ENCODE data around the gene NIM1K. TPM values are rescaled to one million over a fixed set of nuclear protein-coding genes. Genes with fewer than 3 reads are reported as not detected.

Gene NIM1K
- total and polyA plus RNA-seq, 2 donors (not counting 3 experiments of a cell fraction or from before 2014, with no cell fraction given): 0.04 to 0.49 TPM

DNA sequence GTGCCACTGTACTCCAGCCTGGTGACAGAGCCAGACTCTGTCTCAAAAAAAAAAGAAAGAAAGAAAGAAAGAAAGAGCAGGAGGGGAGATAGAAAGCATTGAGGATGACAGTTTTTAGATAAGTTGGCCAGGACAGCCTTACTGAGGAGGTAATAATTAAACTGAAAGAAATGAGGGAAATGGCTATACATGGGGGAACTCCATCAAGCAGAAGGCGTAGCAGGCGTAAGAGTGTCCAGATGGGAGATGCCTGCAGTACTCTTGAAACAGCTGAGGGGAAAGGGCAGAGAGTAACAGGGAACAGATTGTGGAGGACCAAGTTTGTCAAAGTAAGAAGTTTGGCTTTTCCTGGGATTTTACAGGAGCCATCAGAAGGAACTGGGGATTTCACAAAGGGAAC, 63.7 kb downstream of the NIM1K start:
- H4K20me1 ChIP-seq (replicated peaks; ENCODE audit: control insufficient read depth, extremely low read depth, insufficient read depth, low read length): no peaks in the 10 kb centered on the region
- TF ChIP-seq GATA2 (IDR thresholded peaks at IDR 0.05; ENCODE audit: insufficient read depth, insufficient read length, low read depth, low read length) (no peak), FOS (IDR thresholded peaks at IDR 0.05; ENCODE audit: borderline replicate concordance, insufficient read depth, low read length) (no peak), JUN (IDR thresholded peaks at IDR 0.05; ENCODE audit: borderline replicate concordance, insufficient read depth, insufficient read length, low read depth) (no peak), EZH2 (IDR thresholded peaks at IDR 0.05; ENCODE audit: borderline replicate concordance, low read depth, low read length, severe bottlenecking) (no peak), POLR2A (IDR thresholded peaks at IDR 0.05; ENCODE audit: low read depth, low read length) (no peak)
- TF ChIP-seq, protein P1, sequence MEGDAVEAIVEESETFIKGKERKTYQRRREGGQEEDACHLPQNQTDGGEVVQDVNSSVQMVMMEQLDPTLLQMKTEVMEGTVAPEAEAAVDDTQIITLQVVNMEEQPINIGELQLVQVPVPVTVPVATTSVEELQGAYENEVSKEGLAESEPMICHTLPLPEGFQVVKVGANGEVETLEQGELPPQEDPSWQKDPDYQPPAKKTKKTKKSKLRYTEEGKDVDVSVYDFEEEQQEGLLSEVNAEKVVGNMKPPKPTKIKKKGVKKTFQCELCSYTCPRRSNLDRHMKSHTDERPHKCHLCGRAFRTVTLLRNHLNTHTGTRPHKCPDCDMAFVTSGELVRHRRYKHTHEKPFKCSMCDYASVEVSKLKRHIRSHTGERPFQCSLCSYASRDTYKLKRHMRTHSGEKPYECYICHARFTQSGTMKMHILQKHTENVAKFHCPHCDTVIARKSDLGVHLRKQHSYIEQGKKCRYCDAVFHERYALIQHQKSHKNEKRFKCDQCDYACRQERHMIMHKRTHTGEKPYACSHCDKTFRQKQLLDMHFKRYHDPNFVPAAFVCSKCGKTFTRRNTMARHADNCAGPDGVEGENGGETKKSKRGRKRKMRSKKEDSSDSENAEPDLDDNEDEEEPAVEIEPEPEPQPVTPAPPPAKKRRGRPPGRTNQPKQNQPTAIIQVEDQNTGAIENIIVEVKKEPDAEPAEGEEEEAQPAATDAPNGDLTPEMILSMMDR (IDR thresholded peaks at IDR 0.05; ENCODE audit: extremely low read depth in 1 of 2, insufficient read depth in 1 of 2, low read depth in 1 of 2, low read length in 2 of 2): no peak
- dilution Hi-C loops (cut with MboI; ENCODE audit: extremely low pct_ligation_motif_present, low sequenced_read_pairs): no loop called here

More for the DNA sequence above, 63.7 kb downstream of the NIM1K start:
- Histone ChIP-seq H3K4me2 (ENCODE audit: insufficient read depth, low read length) (no peak overlapping the region), H3K27ac (ENCODE audit: insufficient read depth, low read depth, low read length) (no peak overlapping the region), H3K9me1 (replicated peaks; ENCODE audit: control insufficient read depth, extremely low read depth, insufficient read depth, low read length) (no peaks in the 10 kb centered on the region), H3K27me3 (ENCODE audit: control insufficient read depth in 2 of 2, insufficient read depth in 2 of 2, low read length in 2 of 2) (peaks cover 5% of the 10 kb centered on the region in 2 experiments), H3K9me3 (replicated peaks; ENCODE audit: control insufficient read depth, insufficient read depth, low read length) (no peaks in the 10 kb centered on the region), H3K36me3 (ENCODE audit: control insufficient read depth in 2 of 2, extremely low read depth in 1 of 2, insufficient read depth in 2 of 2, low read length in 2 of 2) (no peaks in the 10 kb centered on the region), H3K4me1 (ENCODE audit: control insufficient read depth, extremely low read depth, insufficient read depth, low read length) (no peaks in the 10 kb centered on the region), H3K9ac (replicated peaks; ENCODE audit: extremely low read depth, insufficient read depth, low read length) (no peak overlapping the region), H3K4me3 (replicated peaks in 1 of 3; ENCODE audit: insufficient read depth in 1 of 3, low read depth in 1 of 3, low read length in 3 of 3) (no peak overlapping the region), H2AFZ (ENCODE audit: low read depth, low read length) (no peak overlapping the region), H3K79me2 (ENCODE audit: control insufficient read depth, insufficient read depth, low read length) (no peaks in the 10 kb centered on the region)
- no peak for FAIRE-seq
- CTCF ChIA-PET: no interaction called here
- DNase-seq (ENCODE audit: low read depth, low spot score): no peak
- intact Hi-C loops (cut with micrococcal nuclease): no loop called here
- BruUV-seq (replicated peaks): no TSS peak
- POLR2A ChIA-PET: no interaction called here
